ENCODE data around the gene ASAH2.
"Not testable (repeated sequence)": the region's sequence is repeated elsewhere in the genome, so short reads cannot be mapped to it uniquely, and the experiment has no call there.

The ASAH2 gene

GRCh38 chr10:50260791-50261281 lies 9.5 kb upstream of the ASAH2 start:
- no peak for FAIRE-seq
- DNase-seq (ENCODE audit: low spot score), result no peak

- FAIRE-seq (no peak), DNase-seq (ENCODE audit: low spot score) (no peak)
Measured at GRCh38 chr10:50254479-50254878, 3.2 kb upstream of the ASAH2 start.

DNA sequence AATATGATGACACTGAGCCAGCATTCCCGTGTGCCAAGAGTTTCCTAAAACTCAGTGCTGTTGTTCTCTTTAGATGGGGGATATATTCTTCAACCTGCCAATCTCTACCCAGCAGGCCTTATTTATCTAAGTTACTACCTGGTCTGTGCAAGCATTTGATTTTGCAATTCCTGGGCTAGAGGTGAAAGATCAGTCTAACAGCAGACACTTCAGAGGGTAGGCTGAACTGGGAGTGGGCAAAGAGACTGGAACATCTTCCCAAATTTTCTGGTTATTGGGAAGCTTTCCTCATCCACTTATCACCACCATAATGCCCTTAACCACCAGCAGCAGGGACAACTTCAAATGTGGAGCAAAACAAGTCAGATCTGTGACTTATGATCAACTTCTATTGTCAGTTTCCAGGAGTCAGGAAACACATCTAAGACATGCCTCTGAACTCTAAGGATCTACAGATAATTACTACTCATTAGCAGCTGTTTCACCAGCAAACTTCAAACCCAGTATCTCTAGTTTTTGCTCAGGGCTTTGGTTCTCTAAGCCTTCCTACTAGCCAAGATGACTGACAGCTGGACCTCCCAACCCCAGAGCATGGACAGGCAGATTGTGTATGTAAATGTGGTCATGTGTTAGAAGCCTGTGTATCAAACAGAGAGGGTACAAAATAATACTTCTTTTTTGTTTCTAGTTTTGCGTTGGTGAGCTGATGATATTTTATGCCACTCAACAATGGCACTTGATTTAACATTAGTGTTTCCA lies 1.0 kb downstream of the ASAH2 start:
- no peak for DNase-seq (ENCODE audit: low spot score)
- no peak for FAIRE-seq

DNA sequence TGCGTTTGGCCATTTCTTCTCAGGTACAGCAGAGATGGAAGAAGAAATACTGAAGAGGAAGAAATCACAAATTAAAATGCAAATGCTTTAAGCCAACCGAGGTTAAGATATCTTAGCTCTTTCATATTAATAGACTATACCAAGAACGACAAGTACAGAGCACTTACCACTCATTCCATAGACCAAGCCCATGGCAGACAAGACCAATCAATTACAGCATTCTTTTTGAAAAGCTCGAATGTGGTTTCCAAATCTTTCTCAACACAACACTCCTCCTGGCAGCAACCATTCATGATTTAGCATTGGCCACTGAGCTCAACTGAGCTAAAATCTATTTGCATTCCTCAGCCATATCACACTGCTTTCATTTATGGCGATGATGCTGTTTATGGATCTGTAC lies 2.7 kb downstream of the ASAH2 start:
- FAIRE-seq, result no peak
- DNase-seq (ENCODE audit: low spot score), result no peak

GRCh38 chr10:50248062-50248461 lies 3.3 kb downstream of the ASAH2 start:
- DNase-seq (ENCODE audit: low spot score) (no peak), FAIRE-seq (no peak)

- FAIRE-seq, result no peak
- no peak for DNase-seq (ENCODE audit: low spot score)
Measured at GRCh38 chr10:50244201-50244600, 7.1 kb downstream of the ASAH2 start.

GRCh38 chr10:50242777-50243176 lies 8.5 kb downstream of the ASAH2 start:
- DNase-seq (ENCODE audit: low spot score) (no peak), FAIRE-seq (no peak)

- FAIRE-seq; DNase-seq (ENCODE audit: low spot score): not testable (repeated sequence)
Measured at GRCh38 chr10:50241478-50241877, 9.8 kb downstream of the ASAH2 start.

DNA sequence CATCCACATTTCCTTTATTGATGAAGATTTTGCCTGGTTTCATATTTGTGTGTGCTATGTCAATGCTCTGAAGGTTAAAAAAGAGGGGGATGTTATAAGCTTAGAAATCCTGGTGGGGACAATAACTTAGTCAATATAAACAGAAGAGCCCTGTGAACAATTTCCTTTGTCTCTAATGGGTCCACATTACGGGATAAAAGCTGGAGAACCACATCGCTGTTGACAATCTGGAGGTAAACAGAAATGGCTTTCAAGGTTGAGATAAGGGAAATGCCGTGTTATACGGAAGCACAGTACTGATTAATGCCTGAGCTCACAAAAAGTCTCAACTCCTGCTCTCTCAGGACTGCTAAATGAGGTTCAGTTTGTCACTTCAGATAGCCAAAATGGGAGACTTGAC lies 16.8 kb downstream of the ASAH2 start:
- FAIRE-seq (no peak), DNase-seq (ENCODE audit: low spot score) (no peak)

DNA sequence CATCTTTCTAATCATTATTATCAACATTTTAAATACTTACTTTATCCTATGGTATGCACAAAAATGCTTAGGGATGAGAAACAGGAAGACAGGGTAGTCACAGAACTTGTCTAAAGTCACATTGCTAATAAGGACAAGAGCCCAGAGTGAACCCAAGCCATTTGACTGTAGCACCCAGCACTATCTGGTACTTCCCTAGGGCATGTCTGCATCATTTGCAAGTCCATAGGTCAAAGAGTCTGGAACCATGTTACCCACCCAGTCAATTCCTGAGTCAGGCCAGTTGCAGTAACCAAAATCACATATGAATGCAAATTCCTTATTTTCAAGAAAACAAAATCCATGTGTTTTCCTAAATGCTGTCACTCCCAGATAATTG lies 19.1 kb downstream of the ASAH2 start:
- DNase-seq (ENCODE audit: low spot score) (no peak), FAIRE-seq (no peak)

DNA sequence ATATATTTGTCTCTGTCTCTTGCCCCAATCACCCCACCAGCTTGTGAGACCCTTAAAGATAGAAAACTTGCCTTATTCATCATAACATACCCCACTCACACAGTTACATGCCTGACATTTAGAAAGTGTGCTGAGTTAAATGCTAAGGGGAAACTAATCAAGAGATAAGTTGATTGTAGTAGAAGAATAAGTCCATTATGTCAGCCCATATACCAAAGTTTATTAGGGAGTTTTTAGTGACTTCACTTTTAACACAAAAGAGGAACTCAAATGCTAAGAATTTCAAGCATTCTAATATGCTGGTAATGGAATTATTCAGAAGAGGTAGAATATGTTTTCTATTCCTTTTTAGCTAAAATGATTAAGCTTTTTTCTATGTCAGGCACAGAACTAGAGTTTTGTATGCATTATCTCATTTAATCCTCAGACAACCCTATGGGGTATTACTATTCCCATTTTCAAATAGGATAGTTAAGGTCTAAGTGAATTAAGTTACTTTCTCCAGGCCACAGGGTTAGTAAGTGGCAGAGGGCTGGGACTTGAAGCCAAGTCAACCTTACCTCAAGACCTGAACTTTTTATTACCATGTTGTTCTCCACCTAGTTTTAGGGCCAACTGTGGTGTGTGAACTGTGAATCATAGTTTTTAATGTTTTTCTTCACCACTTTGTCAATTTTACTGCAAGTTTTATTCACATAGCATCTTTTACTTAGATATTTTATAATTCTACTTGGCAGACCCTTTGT lies 19.6 kb downstream of the ASAH2 start:
- FAIRE-seq (no peak), DNase-seq (ENCODE audit: low spot score) (no peak)

- DNase-seq (ENCODE audit: low spot score) (no peak), FAIRE-seq (no peak)
Measured at GRCh38 chr10:50229460-50229859, 21.9 kb downstream of the ASAH2 start.

DNA sequence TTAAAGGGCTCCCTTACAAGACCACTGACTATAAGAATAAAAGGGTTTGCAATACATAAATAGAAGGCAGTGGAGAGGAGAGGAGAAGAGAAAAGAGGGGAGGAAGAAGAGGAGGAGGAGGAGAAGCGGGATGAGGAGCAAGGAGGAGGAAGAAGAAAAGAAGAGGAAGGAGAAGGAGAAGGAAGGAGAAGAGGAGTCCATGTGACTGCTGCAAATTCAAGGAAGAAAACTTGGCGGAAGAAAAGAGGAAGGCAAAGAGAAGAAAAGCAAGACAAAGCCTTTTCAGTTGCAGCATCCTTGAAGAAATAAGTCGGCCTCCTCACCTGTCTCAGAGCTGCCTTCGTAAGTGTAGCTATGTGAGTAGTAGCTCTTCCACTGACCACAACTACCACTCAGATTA lies 22.6 kb downstream of the ASAH2 start:
- FAIRE-seq (no peak), DNase-seq (ENCODE audit: low spot score) (no peak)

DNA sequence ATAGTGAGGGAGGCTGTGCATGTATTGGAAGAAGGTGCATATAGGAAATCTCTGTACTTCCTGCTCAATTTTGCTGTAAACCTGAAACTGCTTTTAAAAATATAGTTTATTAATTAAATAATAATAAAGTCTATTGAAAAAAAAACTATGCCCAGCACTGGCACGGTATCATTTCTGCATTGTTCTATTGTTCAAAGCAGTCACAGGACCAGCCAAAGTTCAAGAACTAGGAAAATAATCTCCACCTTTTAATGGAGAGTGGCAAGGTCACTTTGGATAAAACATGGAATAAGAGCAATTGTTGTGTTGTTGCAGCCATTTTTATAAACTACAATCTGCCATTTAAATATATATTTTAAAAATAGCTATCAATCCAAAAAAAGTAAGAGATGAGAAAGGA lies 24.7 kb downstream of the ASAH2 start:
- FAIRE-seq (no peak), DNase-seq (ENCODE audit: low spot score) (no peak)

DNA sequence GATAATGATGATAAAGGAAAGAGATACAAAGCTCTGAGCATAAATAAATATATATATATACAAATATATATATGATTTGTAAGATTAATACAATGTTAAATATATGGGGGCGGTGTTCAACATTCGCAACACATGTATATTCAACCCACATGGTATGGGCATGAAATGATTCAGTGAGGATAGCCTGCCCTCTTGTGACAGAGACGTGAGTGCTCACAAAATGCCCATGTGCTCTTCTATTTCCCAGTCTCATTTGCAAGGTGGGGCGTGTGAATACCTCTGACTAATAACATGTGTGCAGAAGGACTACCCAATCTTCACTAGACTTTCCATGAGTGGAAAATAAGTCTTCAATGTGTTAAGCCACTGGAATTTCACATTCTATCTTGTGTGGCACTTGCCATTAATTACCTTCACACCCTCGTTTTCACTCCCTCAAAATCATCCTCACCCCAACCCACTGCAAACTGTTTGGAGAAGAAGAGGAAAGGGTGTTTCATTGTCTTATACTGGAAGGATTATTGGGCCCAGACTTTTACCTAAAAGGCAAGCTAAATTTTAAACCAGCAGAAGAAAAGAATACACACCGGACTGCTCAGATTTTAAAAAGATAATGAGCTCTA lies 26.9 kb downstream of the ASAH2 start:
- DNase-seq (ENCODE audit: low spot score) (peak; percentile 44), FAIRE-seq (no peak)

DNA sequence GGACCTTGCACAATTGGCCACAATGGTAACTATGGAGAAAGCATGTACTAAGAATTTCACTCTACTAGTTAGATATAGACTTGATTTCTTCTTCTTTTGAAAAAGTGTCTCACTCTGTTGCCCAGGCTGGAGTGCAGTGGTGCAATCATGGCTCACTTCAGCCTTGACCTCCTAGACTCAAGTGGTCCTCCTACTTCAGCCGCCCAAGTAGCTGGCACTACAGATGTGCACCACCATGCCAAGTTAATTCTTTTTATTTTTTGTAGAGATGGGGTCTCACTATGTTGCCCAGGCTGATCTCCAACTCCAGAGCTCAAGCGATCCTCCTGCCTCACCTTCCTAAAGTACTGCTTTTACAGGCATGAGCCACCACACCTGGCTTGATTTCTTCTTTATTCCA lies 29.1 kb downstream of the ASAH2 start:
- no peak for FAIRE-seq
- DNase-seq (ENCODE audit: low spot score), result no peak

GRCh38 chr10:50221470-50221869 lies 29.8 kb downstream of the ASAH2 start:
- no peak for FAIRE-seq
- DNase-seq (ENCODE audit: low spot score), result no peak

DNA sequence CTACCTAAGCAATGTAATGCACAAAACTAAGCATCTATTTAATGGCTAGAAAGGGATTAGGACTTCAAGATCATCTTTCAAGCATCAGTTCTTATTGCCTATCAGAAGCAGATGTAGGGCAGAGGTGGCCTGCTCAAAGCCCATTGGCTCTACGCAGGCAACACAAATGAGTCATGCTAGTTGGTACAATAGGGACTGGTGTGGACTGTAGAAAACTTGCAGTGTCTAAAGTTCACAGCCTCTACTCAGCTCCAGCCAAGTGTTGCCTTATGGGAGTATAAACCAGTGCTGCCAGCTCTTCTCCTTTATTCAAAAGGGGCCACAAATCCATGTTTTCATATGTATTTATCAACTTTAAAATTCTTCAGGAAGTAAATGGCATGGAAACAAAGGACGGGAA lies 31.7 kb downstream of the ASAH2 start:
- no peak for DNase-seq (ENCODE audit: low spot score)
- FAIRE-seq, result no peak

DNA sequence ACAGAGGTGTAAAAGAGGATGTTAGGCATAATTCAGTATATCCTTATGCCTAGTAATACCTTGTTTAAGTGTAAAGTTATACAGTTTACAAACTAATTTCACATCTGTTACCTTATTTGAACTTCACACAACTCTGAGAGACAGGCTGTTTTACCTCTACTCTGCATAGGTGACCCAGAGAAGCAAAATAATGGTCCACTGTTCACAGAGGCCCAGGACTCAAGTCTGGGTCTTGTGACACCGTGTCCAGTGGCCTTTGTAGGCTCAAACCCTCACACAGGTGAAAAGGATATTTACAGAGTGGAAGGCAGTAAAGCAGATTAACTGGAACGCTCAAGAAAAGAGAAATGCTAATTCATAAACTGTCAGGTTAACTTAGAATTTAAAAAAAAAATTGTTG lies 32.1 kb downstream of the ASAH2 start:
- FAIRE-seq (no peak), DNase-seq (ENCODE audit: low spot score) (no peak)

DNA sequence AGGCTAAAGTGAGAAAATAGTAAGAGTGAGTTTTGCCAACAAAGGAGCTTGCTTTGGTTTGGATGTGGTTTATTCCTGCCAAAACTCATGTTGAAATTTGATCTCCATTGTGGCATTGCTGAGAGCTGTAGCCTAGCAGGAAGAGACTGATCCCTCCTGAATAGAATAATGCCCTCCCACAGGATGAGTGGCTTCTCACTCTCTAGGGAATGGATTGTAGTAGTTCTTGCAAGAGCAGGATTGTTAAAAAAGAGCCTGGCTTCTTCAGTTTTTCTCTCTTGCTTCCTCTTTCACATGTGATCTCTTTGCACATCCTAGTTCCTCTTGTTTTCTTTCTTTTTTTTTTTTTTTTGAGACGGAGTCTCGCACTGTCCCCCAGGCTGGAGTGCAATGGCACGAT lies 34.4 kb downstream of the ASAH2 start:
- FAIRE-seq (no peak), DNase-seq (ENCODE audit: low spot score) (no peak)

- FAIRE-seq (no peak), DNase-seq (ENCODE audit: low spot score) (no peak)
Measured at GRCh38 chr10:50216418-50216817, 34.9 kb downstream of the ASAH2 start.

GRCh38 chr10:50211670-50212069 lies 39.6 kb downstream of the ASAH2 start:
- FAIRE-seq, result no peak

More at GRCh38 chr10:50211670-50212069, 39.6 kb downstream of the ASAH2 start:
- no peak for DNase-seq (ENCODE audit: low spot score)

All from RCC 7860 (cell line).